ENCODE results near the gene FTO. TPM values are rescaled to one million over a fixed set of nuclear protein-coding genes. Genes with fewer than 3 reads are reported as not detected.

FTO gene
- total RNA-seq, 2 donors from 2014 or later, result 72.7 to 73.6 TPM

DNA sequence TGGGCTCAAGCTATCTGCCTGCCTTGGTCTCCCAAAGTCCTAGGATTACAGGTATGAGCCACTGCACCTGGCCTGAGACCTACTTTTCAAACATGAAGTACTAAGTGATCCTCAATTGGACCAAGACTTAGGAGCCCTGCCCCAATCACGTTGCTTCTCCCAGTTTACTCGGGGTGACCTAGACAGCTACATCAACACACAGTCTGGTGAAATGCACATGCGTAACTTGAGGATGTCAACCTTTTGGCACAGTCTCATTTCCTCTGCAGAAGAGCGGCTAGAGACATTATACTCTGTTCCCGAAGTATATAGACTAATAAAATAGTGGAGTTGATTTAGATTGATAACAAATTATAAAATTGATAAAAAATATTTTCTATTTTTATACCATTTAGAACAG, 17.1 kb downstream of the FTO start:
- intact Hi-C loops (cut with DNase I), result no loop called here

DNA sequence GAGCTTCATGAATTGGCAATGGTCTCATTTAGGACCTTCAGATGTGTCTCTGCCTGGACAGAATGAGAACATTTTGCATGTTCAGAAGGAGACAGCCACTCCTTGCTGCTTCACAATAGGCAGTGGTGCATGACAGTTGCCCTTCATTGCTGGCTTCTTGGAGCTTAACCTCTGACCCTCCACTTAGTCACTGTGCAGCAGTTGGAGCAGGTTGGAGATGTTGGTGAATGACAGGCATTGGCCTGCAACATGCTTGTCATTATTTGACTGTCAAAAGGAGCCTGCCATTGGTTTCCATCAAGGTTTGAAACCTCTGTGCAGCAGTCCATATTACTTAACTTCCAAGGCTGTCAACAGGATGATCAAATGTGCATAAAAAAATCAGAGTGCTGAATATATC, 22.7 kb downstream of the FTO start:
- TF ChIP-seq, protein P1, sequence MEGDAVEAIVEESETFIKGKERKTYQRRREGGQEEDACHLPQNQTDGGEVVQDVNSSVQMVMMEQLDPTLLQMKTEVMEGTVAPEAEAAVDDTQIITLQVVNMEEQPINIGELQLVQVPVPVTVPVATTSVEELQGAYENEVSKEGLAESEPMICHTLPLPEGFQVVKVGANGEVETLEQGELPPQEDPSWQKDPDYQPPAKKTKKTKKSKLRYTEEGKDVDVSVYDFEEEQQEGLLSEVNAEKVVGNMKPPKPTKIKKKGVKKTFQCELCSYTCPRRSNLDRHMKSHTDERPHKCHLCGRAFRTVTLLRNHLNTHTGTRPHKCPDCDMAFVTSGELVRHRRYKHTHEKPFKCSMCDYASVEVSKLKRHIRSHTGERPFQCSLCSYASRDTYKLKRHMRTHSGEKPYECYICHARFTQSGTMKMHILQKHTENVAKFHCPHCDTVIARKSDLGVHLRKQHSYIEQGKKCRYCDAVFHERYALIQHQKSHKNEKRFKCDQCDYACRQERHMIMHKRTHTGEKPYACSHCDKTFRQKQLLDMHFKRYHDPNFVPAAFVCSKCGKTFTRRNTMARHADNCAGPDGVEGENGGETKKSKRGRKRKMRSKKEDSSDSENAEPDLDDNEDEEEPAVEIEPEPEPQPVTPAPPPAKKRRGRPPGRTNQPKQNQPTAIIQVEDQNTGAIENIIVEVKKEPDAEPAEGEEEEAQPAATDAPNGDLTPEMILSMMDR (IDR thresholded peaks at IDR 0.05), result no peak
- TF ChIP-seq POLR2A (IDR thresholded peaks at IDR 0.05) (no peak), POLR2AphosphoS5 (IDR thresholded peaks at IDR 0.05) (no peak)
- no peaks in the 10 kb centered on the region for H3K27me3 ChIP-seq (replicated peaks; ENCODE audit: insufficient read depth)
- no peak overlapping the region for H3K27ac ChIP-seq
- no peak for DNase-seq (ENCODE audit: low spot score)
- H3K4me1 ChIP-seq (replicated peaks), result no peaks in the 10 kb centered on the region
- H3K9me3 ChIP-seq, result no peaks in the 10 kb centered on the region
- no peaks in the 10 kb centered on the region for H3K36me3 ChIP-seq
- intact Hi-C loops (cut with DNase I), result no loop called here
- no peak overlapping the region for H3K4me3 ChIP-seq

More for the DNA sequence above, 17.1 kb downstream of the FTO start:
- WGBS, result 85% methylated on average over 5 of the region's 5 CpGs
- no peaks in the 10 kb centered on the region for H3K36me3 ChIP-seq
- DNase-seq (ENCODE audit: low spot score), result no peak
- no peak overlapping the region for H3K4me3 ChIP-seq
- TF ChIP-seq POLR2A (IDR thresholded peaks at IDR 0.05), result no peak
- TF ChIP-seq, protein P1 (IDR thresholded peaks at IDR 0.05), result no peak
- TF ChIP-seq POLR2AphosphoS5 (IDR thresholded peaks at IDR 0.05), result no peak
- H3K27me3 ChIP-seq (replicated peaks; ENCODE audit: insufficient read depth), result no peaks in the 10 kb centered on the region
- H3K4me1 ChIP-seq (replicated peaks), result no peaks in the 10 kb centered on the region
- no peak overlapping the region for H3K27ac ChIP-seq
- no peaks in the 10 kb centered on the region for H3K9me3 ChIP-seq

DNA sequence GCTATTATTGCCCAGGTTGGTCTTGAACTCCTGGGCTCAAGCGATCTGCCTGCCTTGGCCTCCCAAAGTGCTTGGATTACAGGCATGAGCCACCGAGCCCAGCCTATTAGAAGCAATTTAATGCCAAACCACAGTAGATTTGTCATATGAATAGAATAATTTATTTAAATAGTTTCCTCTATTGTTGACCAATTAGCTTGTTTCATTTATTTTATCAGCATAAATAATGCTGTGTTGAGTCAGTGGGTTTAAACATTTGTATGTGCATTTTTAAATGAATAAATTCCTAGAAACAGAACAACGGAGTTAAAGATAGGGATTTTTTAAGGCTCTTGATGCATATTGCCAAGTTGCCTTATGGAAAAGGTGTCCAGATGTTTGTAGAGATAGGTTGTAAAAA, 26.7 kb downstream of the FTO start:
- no peaks in the 10 kb centered on the region for H3K27me3 ChIP-seq (replicated peaks; ENCODE audit: insufficient read depth)
- TF ChIP-seq, protein P1 (IDR thresholded peaks at IDR 0.05), result no peak
- TF ChIP-seq POLR2A (IDR thresholded peaks at IDR 0.05), result no peak
- no peak for TF ChIP-seq POLR2AphosphoS5 (IDR thresholded peaks at IDR 0.05)
- no peak overlapping the region for H3K4me3 ChIP-seq
- no peaks in the 10 kb centered on the region for H3K9me3 ChIP-seq
- no peak for DNase-seq (ENCODE audit: low spot score)
- H3K4me1 ChIP-seq (replicated peaks), result no peaks in the 10 kb centered on the region
- WGBS, result 86% methylated on average over 3 of the region's 3 CpGs
- no peak overlapping the region for H3K27ac ChIP-seq
- no peaks in the 10 kb centered on the region for H3K36me3 ChIP-seq
- intact Hi-C loops (cut with DNase I), result no loop called here

DNA sequence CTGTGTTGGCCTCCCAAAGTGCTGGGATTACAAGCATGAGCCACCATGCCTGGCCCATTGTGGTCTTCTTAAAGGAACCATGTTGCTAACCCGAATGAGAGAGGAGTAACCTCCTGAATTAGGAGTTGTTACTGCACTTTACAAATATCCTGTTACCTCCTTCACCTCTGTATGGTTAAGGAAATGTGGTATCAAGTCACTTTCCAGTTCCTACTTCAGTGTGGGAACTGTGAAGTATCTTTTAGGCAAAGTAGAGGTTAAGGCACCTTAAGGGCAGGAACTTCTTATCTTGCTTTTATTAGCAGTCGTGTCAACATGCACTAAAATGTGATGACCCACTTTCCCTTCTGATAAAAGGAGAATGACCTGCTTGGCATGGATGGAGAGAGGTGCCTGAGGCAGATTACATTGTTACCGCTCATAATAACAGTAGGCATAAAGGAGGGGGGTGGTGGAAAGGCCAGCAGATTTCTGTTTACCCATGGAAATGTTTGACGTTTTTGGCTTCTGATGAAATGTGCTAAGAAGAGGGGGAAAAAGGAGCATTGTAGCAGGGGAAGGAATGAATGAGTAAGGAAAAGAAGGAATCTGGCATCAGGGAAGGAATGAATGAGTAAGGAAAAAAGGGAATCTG, 28.5 kb downstream of the FTO start:
- Histone ChIP-seq H3K36me3 (no peaks in the 10 kb centered on the region), H3K9me3 (no peaks in the 10 kb centered on the region), H3K27me3 (replicated peaks; ENCODE audit: insufficient read depth) (no peaks in the 10 kb centered on the region), H3K27ac (no peak overlapping the region), H3K4me1 (replicated peaks) (no peaks in the 10 kb centered on the region), H3K4me3 (no peak overlapping the region)
- WGBS, result 47% methylated on average over 4 of the region's 4 CpGs
- DNase-seq (ENCODE audit: low spot score), result no peak
- intact Hi-C loops (cut with DNase I), result no loop called here
- TF ChIP-seq POLR2A (IDR thresholded peaks at IDR 0.05) (no peak), POLR2AphosphoS5 (IDR thresholded peaks at IDR 0.05) (no peak)
- TF ChIP-seq, protein P1 (IDR thresholded peaks at IDR 0.05), result no peak

DNA sequence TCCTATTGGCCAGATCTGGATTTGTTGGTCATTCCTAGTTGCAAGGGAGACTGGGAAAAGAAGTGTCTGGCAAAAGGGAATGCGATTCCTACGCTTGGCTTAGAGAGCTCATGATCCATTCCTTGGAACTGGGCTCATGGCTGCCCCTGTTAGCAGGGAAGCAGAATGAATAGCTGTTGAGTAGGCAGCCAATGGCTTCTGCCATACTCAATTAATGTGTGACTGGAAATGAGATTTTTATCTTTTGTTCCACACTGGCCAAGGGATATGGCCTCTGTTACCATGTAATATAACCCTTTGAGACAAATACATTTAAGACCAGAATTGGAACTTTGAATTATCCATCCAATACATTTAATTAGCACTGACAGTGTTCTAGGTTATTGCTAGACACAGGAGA, 31.0 kb downstream of the FTO start:
- TF ChIP-seq POLR2AphosphoS5 (IDR thresholded peaks at IDR 0.05), result no peak
- TF ChIP-seq, protein P1 (IDR thresholded peaks at IDR 0.05), result no peak

More for the DNA sequence above, 31.0 kb downstream of the FTO start:
- H3K4me3 ChIP-seq, result no peak overlapping the region
- no peaks in the 10 kb centered on the region for H3K9me3 ChIP-seq
- H3K4me1 ChIP-seq (replicated peaks), result no peaks in the 10 kb centered on the region
- H3K36me3 ChIP-seq, result no peaks in the 10 kb centered on the region
- intact Hi-C loops (cut with DNase I), result no loop called here
- no peak overlapping the region for H3K27ac ChIP-seq
- no peak for DNase-seq (ENCODE audit: low spot score)
- no peaks in the 10 kb centered on the region for H3K27me3 ChIP-seq (replicated peaks; ENCODE audit: insufficient read depth)
- WGBS, result 94% methylated on average over 2 of the region's 2 CpGs

Data from prostate gland (tissue), 2 donors.